HG03558 (cell line): Measurements from ENCODE around the gene TCL1B.

Experiments
- ATAC-seq: cut with Tn5 transposase; IDR thresholded peaks from one replicate; pipeline ENCODE4 v1.9.1; 2021; ENCODE audit warnings: moderate number of reproducible peaks; ENCODE audit not compliant: unreplicated experiment; ENCODE audit errors: extremely low read depth

The TCL1B gene

GRCh38 chr14:95685978-95686922, at the start of gene TCL1B:
Gene TCL1B (plus strand): TSS chr14:95686426. CDS start chr14:95686468, 42 bp downstream.
- ATAC-seq = no peak

- ATAC-seq = no peak
Observed at GRCh38 chr14:95644981-95645380, 41.2 kb upstream of the TCL1B start.

GRCh38 chr14:95645389-95645996, 40.7 kb upstream of the TCL1B start:
- ATAC-seq = no peak

GRCh38 chr14:95647926-95648325, 38.3 kb upstream of the TCL1B start:
- no peak for ATAC-seq

GRCh38 chr14:95649230-95649629, 37.0 kb upstream of the TCL1B start:
- ATAC-seq = no peak

GRCh38 chr14:95651028-95651427, 35.2 kb upstream of the TCL1B start:
- no peak for ATAC-seq

- ATAC-seq = no peak
Observed at GRCh38 chr14:95651821-95652583, 34.2 kb upstream of the TCL1B start.

GRCh38 chr14:95652690-95653089, 33.5 kb upstream of the TCL1B start:
- no peak for ATAC-seq

GRCh38 chr14:95655461-95655860, 30.8 kb upstream of the TCL1B start:
- ATAC-seq = no peak

- ATAC-seq = no peak
Observed at GRCh38 chr14:95656634-95657033, 29.6 kb upstream of the TCL1B start.

GRCh38 chr14:95657454-95657853, 28.8 kb upstream of the TCL1B start:
- no peak for ATAC-seq

GRCh38 chr14:95659293-95659989, 26.8 kb upstream of the TCL1B start:
- no peak for ATAC-seq

- ATAC-seq = no peak
Observed at GRCh38 chr14:95659990-95660385, 26.2 kb upstream of the TCL1B start.

- no peak for ATAC-seq
Observed at GRCh38 chr14:95660651-95661515, 25.3 kb upstream of the TCL1B start.

GRCh38 chr14:95662376-95663186, 23.6 kb upstream of the TCL1B start:
- ATAC-seq = peak; percentile 32

GRCh38 chr14:95663226-95663797, 22.9 kb upstream of the TCL1B start:
- ATAC-seq = no peak

GRCh38 chr14:95664066-95664465, 22.2 kb upstream of the TCL1B start:
- ATAC-seq = no peak

GRCh38 chr14:95664546-95664945, 21.7 kb upstream of the TCL1B start:
- ATAC-seq = no peak
